Right ventricle myocardium superior (tissue), 1 donor: Measurements from ENCODE around the gene DGCR6L. TPM values are rescaled to one million over a fixed set of nuclear protein-coding genes. Genes with fewer than 3 reads are reported as not detected.
"Not testable (repeated sequence)": the region's sequence is repeated elsewhere in the genome, so short reads cannot be mapped to it uniquely, and the experiment has no call there.

ENCODE experiments used
- ATAC-seq: fragments of 200-7000 bp; cut with Tn5 transposase; one replicate; pipeline ENCODE4 v1.9.1; 2020; ENCODE audit warnings: mild to moderate bottlenecking; ENCODE audit not compliant: poor library complexity
- DNase-seq: peaks from one replicate; pipeline ENCODE4 v3.0.0-alpha.2; 2020
- intact Hi-C: fragments of 100-400 bp; cut with DNase I; formaldehyde crosslinking; loops from one replicate; pipeline ENCODE4 v1.11.2; 2022
- total RNA-seq: library from RNA; stranded (reverse); fragmentation: NEBNext Ultra II Directional; extraction: Animal tissue kit (Norgen Biotek cat#: 25700); gene quantifications from one replicate; pipeline ENCODE4 v1.2.1, GENCODE V29; 2021
- donor health status: DM: no; HTN: yes; CAD: no; lungs with severe emphysema.

The DGCR6L gene
- total RNA-seq, 1 donor from 2014 or later = 45.1 TPM

- ATAC-seq = peak; percentile 95
- intact Hi-C loops = no loop called here
- DNase-seq = peak; percentile 93
Observed at GRCh38 chr22:20298803-20299745, 20.8 kb downstream of the DGCR6L start.

- DNase-seq = no peak
- intact Hi-C loops = no loop called here
Observed at GRCh38 chr22:20298110-20298802, 21.6 kb downstream of the DGCR6L start.

GRCh38 chr22:20297414-20298109 is 22.3 kb downstream of the DGCR6L start:
- DNase-seq = no peak
- intact Hi-C loops = no loop called here
- no peak for ATAC-seq

More at GRCh38 chr22:20298110-20298802, 21.6 kb downstream of the DGCR6L start:
- ATAC-seq = no peak

- DNase-seq (no peak), ATAC-seq (no peak)
- intact Hi-C loops = no loop called here
Observed at GRCh38 chr22:20296598-20296997, 23.3 kb downstream of the DGCR6L start.

- intact Hi-C loops = no loop called here
- DNase-seq (no peak), ATAC-seq (no peak)
Observed at GRCh38 chr22:20295262-20296064, 24.4 kb downstream of the DGCR6L start.

GRCh38 chr22:20292673-20293232 is 27.1 kb downstream of the DGCR6L start:
- DNase-seq = no peak
- intact Hi-C loops = no loop called here
- no peak for ATAC-seq

- DNase-seq (no peak), ATAC-seq (no peak)
- intact Hi-C loops = no loop called here
Observed at GRCh38 chr22:20292108-20292507, 27.8 kb downstream of the DGCR6L start.

GRCh38 chr22:20291604-20292063 is 28.2 kb downstream of the DGCR6L start:
- intact Hi-C loops = no loop called here
- no peak for DNase-seq
- ATAC-seq = no peak

GRCh38 chr22:20291249-20291586 is 28.6 kb downstream of the DGCR6L start:
- DNase-seq (no peak), ATAC-seq (no peak)
- intact Hi-C loops = no loop called here

- no peak for DNase-seq
- intact Hi-C loops = no loop called here
- no peak for ATAC-seq
Observed at GRCh38 chr22:20290578-20291248, 29.1 kb downstream of the DGCR6L start.

- no peak for DNase-seq
- ATAC-seq = no peak
- intact Hi-C loops = no loop called here
Observed at GRCh38 chr22:20290045-20290392, 29.8 kb downstream of the DGCR6L start.

- intact Hi-C loops, DNase-seq: not testable (repeated sequence)
Observed at GRCh38 chr22:20289182-20290044, 30.4 kb downstream of the DGCR6L start.

GRCh38 chr22:20286784-20287423 is 33.0 kb downstream of the DGCR6L start:
- intact Hi-C loops, ATAC-seq, DNase-seq: not testable (repeated sequence)

More at GRCh38 chr22:20289182-20290044, 30.4 kb downstream of the DGCR6L start:
- ATAC-seq = not testable (repeated sequence)

- DNase-seq, ATAC-seq, intact Hi-C loops: not testable (repeated sequence)
Observed at GRCh38 chr22:20286312-20286660, 33.6 kb downstream of the DGCR6L start.

GRCh38 chr22:20285473-20286311 is 34.2 kb downstream of the DGCR6L start:
- intact Hi-C loops = loop anchor here (1.0 kb wide), 1 partner anchor 128 kb away; no protein-coding TSS in a partner anchor
- ATAC-seq (peak; percentile 94), DNase-seq (peak; percentile 84)
